GM23338 (cell line): ENCODE measurements around the gene CDHR3. TPM values are rescaled to one million over a fixed set of nuclear protein-coding genes. Genes with fewer than 3 reads are reported as not detected.

Experiments used
- ATAC-seq: fragments of 200-7000 bp; cut with Tn5 transposase; 3 replicates; pipeline ENCODE4 v1.9.1; 2020
- DNase-seq: peaks from one replicate; pipeline ENCODE4 v3.0.0-alpha.2; 2015; ENCODE audit warnings: low spot score
- H2AFZ ChIP-seq: fragments of 200-600 bp; sonication (generic); 2 replicates; pipeline ENCODE4 v1.8.0; 2016; ENCODE audit warnings: antibody characterized with exemption, mild to moderate bottlenecking, moderate library complexity
- H3F3A ChIP-seq: fragments of 200-600 bp; sonication (generic); replicated peaks from 2 replicates; pipeline ENCODE4 v1.8.0; 2017; ENCODE audit warnings: antibody characterized with exemption, mixed run types, low read depth
- H3K27ac ChIP-seq: fragments of 200-600 bp; sonication (generic); 2 replicates; pipeline ENCODE4 v1.6.1; 2016; ENCODE audit warnings: low read depth
- H3K27me3 ChIP-seq: fragments of 200-600 bp; sonication (generic); 2 replicates; pipeline ENCODE4 v1.8.0; 2016; ENCODE audit warnings: mild to moderate bottlenecking, mixed run types, moderate library complexity; ENCODE audit not compliant: insufficient read depth
- H3K36me3 ChIP-seq: fragments of 200-600 bp; sonication (generic); 2 replicates; pipeline ENCODE4 v1.8.0; 2016; ENCODE audit warnings: mild to moderate bottlenecking; ENCODE audit not compliant: insufficient read depth
- H3K4me1 ChIP-seq: fragments of 200-600 bp; sonication (generic); 2 replicates; pipeline ENCODE4 v1.8.0; 2016; ENCODE audit warnings: mild to moderate bottlenecking, moderate library complexity; ENCODE audit not compliant: insufficient read depth
- H3K4me2 ChIP-seq: fragments of 200-600 bp; sonication (generic); 2 replicates; pipeline ENCODE4 v1.7.1; 2017; ENCODE audit warnings: mixed run types
- H3K4me3 ChIP-seq: fragments of 200-600 bp; sonication (generic); 2 replicates; pipeline ENCODE4 v1.6.1; 2016; ENCODE audit warnings: mixed run types
- H3K79me2 ChIP-seq: fragments of 200-600 bp; sonication (generic); replicated peaks from 2 replicates; pipeline ENCODE4 v1.8.0; 2017; ENCODE audit warnings: mild to moderate bottlenecking; ENCODE audit not compliant: insufficient read depth
- H3K9me2 ChIP-seq: fragments of 200-600 bp; sonication (generic); 2 replicates; pipeline ENCODE4 v1.8.0; 2017; ENCODE audit not compliant: insufficient read depth
- H4K20me1 ChIP-seq: fragments of 200-600 bp; sonication (generic); replicated peaks from 2 replicates; pipeline ENCODE4 v1.8.0; 2017; ENCODE audit warnings: mild to moderate bottlenecking; ENCODE audit not compliant: insufficient read depth
- H3K27ac Mint-ChIP-seq: 2 replicates; pipeline ENCODE4 v1.8.0; 2020; ENCODE audit warnings: inconsistent platforms, mild to moderate bottlenecking, moderate library complexity, mixed read lengths
- H3K27me3 Mint-ChIP-seq: 3 replicates; pipeline ENCODE4 v1.8.0; 2022; ENCODE audit warnings: low read depth, mild to moderate bottlenecking, moderate library complexity, mixed read lengths, inconsistent platforms; ENCODE audit not compliant: insufficient read depth, poor library complexity
- H3K36me3 Mint-ChIP-seq: 3 replicates; pipeline ENCODE4 v1.8.0; 2021; ENCODE audit warnings: low read depth, mild to moderate bottlenecking, inconsistent platforms, moderate library complexity, mixed read lengths
- H3K4me1 Mint-ChIP-seq: 3 replicates; pipeline ENCODE4 v1.8.0; 2020; ENCODE audit warnings: mild to moderate bottlenecking, inconsistent platforms, mixed read lengths
- H3K4me3 Mint-ChIP-seq: 3 replicates; pipeline ENCODE4 v1.8.0; 2021; ENCODE audit warnings: moderate library complexity, mild to moderate bottlenecking, inconsistent platforms, mixed read lengths
- H3K9me3 Mint-ChIP-seq: 3 replicates; pipeline ENCODE4 v1.8.0; 2020; ENCODE audit warnings: moderate library complexity, mild to moderate bottlenecking, inconsistent platforms, mixed read lengths
- CREB1 ChIP-seq: fragments of 250-450 bp; sonication (Bioruptor Pico); IDR thresholded peaks from 2 replicates; pipeline ENCODE4 v1.5.0; 2020; ENCODE audit warnings: low read depth, mild to moderate bottlenecking, moderate library complexity
- ETS1 ChIP-seq: IDR thresholded peaks from 2 replicates; pipeline ENCODE4 v1.6.1; 2016; ENCODE audit warnings: antibody characterized with exemption
- EZH2 ChIP-seq: fragments of 200-600 bp; sonication (generic); IDR thresholded peaks from one replicate; pipeline ENCODE4 v1.8.0; 2017; ENCODE audit warnings: antibody characterized with exemption, mild to moderate bottlenecking, low read depth; ENCODE audit not compliant: unreplicated experiment
- EZH2phosphoT487 ChIP-seq: fragments of 200-600 bp; sonication (generic); IDR thresholded peaks from one replicate; pipeline ENCODE4 v1.8.1; 2018; ENCODE audit warnings: antibody characterized with exemption; ENCODE audit not compliant: unreplicated experiment
- JUNB ChIP-seq: IDR thresholded peaks from one replicate; pipeline ENCODE4 v1.6.1; 2016; ENCODE audit warnings: antibody characterized with exemption; ENCODE audit not compliant: unreplicated experiment
- NANOG ChIP-seq: IDR thresholded peaks from 2 replicates; pipeline ENCODE4 v1.6.1; 2016; ENCODE audit warnings: antibody characterized with exemption, borderline replicate concordance
- POLR2AphosphoS5 ChIP-seq: IDR thresholded peaks from 2 replicates; pipeline ENCODE4 v1.6.1; 2016; ENCODE audit warnings: antibody characterized with exemption, low read depth
- STAT1 ChIP-seq: IDR thresholded peaks from one replicate; pipeline ENCODE4 v1.6.1; 2016; ENCODE audit warnings: antibody characterized with exemption; ENCODE audit not compliant: unreplicated experiment
- ZNF114 ChIP-seq: fragments of 250-450 bp; sonication (Bioruptor Pico); IDR thresholded peaks from 2 replicates; pipeline ENCODE4 v1.5.0; 2020; ENCODE audit warnings: mild to moderate bottlenecking, moderate library complexity
- ZNF331 ChIP-seq: fragments of 250-450 bp; sonication (Bioruptor Pico); IDR thresholded peaks from 2 replicates; pipeline ENCODE4 v1.5.0; 2020; ENCODE audit warnings: low read depth, mild to moderate bottlenecking, moderate library complexity
- ZNF462 ChIP-seq: fragments of 250-450 bp; sonication (Bioruptor Pico); IDR thresholded peaks from 2 replicates; pipeline ENCODE4 v1.5.0; 2020; ENCODE audit warnings: mild to moderate bottlenecking, moderate library complexity
- polyA plus RNA-seq: library from polyadenylated mRNA; unstranded; fragments of >200 nt; fragmentation: Nextera tagmentation; extraction: Ambion mirVana; gene quantifications from 2 replicates; pipeline ENCODE4 v1.2.1, GENCODE V29; 2016
- total RNA-seq: library from RNA; depleted of rRNA; stranded (reverse); fragments of >200 nt; shearing (Covaris generic); gene quantifications from 2 replicates; pipeline ENCODE4 v1.2.3, GENCODE V29; 2014
- TF ChIP-seq, protein P1 (sequence below), 2 experiments: fragments of 200-600 bp in 1 of 2; sonication (generic) in 1 of 2; conservative IDR thresholded peaks; 2 replicates each; pipeline versions ENCODE4 v1.5.1 to v1.6.1; 2016 to 2017; ENCODE audit warnings: antibody characterized with exemption in 2 of 2, low read depth in 2 of 2, mild to moderate bottlenecking in 2 of 2, moderate library complexity in 1 of 2

The CDHR3 gene
- total and polyA plus RNA-seq, 2 experiments from 2014 or later: 5.1 to 12.2 TPM

- TF ChIP-seq ZNF331 (CRISPR knock-in tag) (no peak), NANOG (no peak), JUNB (no peak), POLR2AphosphoS5 (no peak), CREB1 (CRISPR knock-in tag) (no peak), STAT1 (no peak), ETS1 (no peak), ZNF114 (CRISPR knock-in tag) (no peak), EZH2 (no peak), EZH2phosphoT487 (no peak)
- TF ChIP-seq, protein P1, sequence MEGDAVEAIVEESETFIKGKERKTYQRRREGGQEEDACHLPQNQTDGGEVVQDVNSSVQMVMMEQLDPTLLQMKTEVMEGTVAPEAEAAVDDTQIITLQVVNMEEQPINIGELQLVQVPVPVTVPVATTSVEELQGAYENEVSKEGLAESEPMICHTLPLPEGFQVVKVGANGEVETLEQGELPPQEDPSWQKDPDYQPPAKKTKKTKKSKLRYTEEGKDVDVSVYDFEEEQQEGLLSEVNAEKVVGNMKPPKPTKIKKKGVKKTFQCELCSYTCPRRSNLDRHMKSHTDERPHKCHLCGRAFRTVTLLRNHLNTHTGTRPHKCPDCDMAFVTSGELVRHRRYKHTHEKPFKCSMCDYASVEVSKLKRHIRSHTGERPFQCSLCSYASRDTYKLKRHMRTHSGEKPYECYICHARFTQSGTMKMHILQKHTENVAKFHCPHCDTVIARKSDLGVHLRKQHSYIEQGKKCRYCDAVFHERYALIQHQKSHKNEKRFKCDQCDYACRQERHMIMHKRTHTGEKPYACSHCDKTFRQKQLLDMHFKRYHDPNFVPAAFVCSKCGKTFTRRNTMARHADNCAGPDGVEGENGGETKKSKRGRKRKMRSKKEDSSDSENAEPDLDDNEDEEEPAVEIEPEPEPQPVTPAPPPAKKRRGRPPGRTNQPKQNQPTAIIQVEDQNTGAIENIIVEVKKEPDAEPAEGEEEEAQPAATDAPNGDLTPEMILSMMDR (conservative IDR thresholded peaks at IDR 0.05; ENCODE audit: low read depth in 2 of 2): no peak
These were observed 82.5 kb downstream of the CDHR3 start (continued) for GRCh38 chr7:106045586-106045985.

DNA sequence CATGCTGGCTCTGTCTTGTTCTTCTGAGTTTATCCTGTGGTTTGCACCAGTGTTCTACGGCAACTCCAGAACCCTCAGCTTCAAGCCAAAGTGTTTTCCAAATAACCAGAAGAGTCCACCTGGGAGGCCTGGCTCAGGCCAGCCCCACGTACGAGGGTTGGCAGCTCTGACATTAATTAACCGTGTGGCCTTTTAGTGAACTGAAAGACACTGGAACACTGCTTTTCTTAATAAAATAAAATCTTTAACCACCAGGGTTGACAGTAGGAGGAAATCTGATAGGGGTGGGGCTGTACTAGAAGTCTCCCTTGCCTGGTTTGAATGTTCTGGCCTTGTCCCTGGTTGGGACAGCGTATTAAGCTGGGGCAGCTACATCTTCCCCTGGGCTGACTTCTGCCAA is 84.1 kb downstream of the CDHR3 start:
- no peak for ATAC-seq
- TF ChIP-seq ZNF331 (CRISPR knock-in tag) (no peak), STAT1 (no peak), EZH2 (no peak), ZNF114 (CRISPR knock-in tag) (no peak), ETS1 (no peak), NANOG (no peak), JUNB (no peak), POLR2AphosphoS5 (no peak), CREB1 (CRISPR knock-in tag) (no peak), ZNF462 (no peak)
- TF ChIP-seq, protein P1 (conservative IDR thresholded peaks at IDR 0.05; ENCODE audit: low read depth in 2 of 2): no peak

More for the DNA sequence above, 84.1 kb downstream of the CDHR3 start:
- H3K36me3 Mint-ChIP-seq: peaks cover 6% of the 10 kb centered on the region; the same call in 2 of the 3 replicates
- DNase-seq: no peak
- no peak overlapping the region for H3K4me3 ChIP-seq
- H3K4me1 ChIP-seq: peaks cover 4% of the 10 kb centered on the region
- no peaks in the 10 kb centered on the region for H3F3A ChIP-seq
- peaks cover 13% of the 10 kb centered on the region for H3K9me3 Mint-ChIP-seq
- no peak overlapping the region for H3K27ac Mint-ChIP-seq
- no peaks in the 10 kb centered on the region for H3K9me2 ChIP-seq
- no peak overlapping the region for H3K27ac ChIP-seq
- peaks cover 6% of the 10 kb centered on the region for H3K4me1 Mint-ChIP-seq
- H3K79me2 ChIP-seq: no peaks in the 10 kb centered on the region
- no peaks in the 10 kb centered on the region for H3K27me3 ChIP-seq
- no peak overlapping the region for H3K4me3 Mint-ChIP-seq
- no peak overlapping the region for H3K4me2 ChIP-seq
- no peaks in the 10 kb centered on the region for H4K20me1 ChIP-seq
- H3K36me3 ChIP-seq: no peaks in the 10 kb centered on the region
- H2AFZ ChIP-seq: no peak overlapping the region; the same call in 1 of the 2 replicates
- H3K27me3 Mint-ChIP-seq: peaks cover 12% of the 10 kb centered on the region
